Endothelial cell of hepatic sinusoid (primary cell): Measurements from ENCODE around the gene RPIA.
"Not testable (repeated sequence)": the region's sequence is repeated elsewhere in the genome, so short reads cannot be mapped to it uniquely, and the experiment has no call there.

ENCODE experiments used
- in situ Hi-C: cut with HindIII; loops from 2 replicates; pipeline ENCODE4 v1.10.0; 2017; ENCODE audit warnings: low sequenced_read_pairs

RPIA gene

GRCh38 chr2:88765154-88765888, 73.8 kb downstream of the RPIA start:
- in situ Hi-C loops, result no loop called here

DNA sequence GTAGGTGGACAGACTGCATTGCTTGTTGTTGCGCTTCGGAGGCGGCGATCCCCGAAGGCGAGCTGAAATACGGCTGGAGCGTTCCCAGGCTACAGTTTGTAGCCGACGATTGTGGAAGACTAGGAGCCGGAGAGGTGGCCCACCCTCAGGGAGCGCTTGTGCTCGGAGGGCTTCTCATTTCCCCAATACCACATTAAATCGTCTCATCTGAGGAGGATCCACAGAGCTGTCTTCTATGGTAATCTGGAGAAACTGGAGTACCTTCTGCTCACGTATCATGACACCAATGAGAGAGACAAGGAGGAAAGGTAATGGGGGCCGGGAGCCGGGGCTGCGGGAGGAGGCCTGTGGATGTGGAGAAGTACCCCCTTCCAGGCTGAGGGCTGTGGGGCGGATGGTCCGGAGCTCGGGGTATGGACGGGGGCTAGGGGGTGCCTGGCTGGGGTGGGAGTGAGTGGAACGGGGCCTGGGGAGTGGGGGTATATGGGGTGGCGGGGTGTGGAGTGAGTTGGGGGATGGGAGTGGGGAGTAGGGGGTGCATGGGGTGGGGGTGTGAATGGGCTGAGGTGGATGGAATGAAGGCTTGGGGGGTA, 74.5 kb downstream of the RPIA start:
- in situ Hi-C loops, result not testable (repeated sequence)

- in situ Hi-C loops, result no loop called here
Observed at GRCh38 chr2:88770016-88770415, 78.5 kb downstream of the RPIA start.

GRCh38 chr2:88773233-88774028, 82.0 kb downstream of the RPIA start:
- in situ Hi-C loops, result not testable (repeated sequence)

DNA sequence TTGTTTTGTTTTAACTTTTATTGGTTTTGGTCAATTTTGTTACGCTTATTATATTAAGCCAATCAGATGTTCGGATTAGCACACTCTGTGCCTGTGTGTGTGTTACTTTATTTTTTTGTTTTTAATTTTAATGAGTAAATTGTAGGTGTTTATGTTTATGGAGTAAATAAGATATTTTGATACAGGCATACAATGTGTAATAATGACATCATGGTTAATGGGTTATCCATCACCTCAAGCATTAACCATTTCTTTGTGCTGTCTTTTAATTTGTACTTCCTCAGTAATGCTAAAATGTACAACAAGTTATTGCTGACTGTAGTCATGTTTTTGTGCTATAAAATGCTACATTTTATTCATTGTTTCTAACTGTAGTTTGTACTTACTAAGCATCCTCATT, 97.7 kb downstream of the RPIA start:
- in situ Hi-C loops, result not testable (repeated sequence)

DNA sequence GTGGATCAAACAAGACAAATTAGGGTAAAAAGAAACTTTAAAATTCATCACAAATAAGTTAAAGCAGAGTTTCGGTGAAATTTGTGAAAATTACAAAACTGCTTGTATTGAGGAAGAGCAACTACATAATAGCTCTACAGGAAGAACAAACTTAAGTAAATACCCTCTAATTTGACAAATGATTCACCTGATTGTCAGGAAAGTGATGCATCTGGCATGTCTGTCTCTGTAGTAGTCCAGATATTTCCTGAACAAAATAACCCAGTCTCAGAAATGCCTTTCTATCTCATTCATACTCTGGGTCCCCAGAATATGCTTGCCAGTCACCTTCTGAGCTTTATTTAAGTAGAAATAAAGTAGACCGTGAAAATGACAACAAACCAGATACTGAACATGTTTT, 104.5 kb downstream of the RPIA start:
- in situ Hi-C loops, result not testable (repeated sequence)

DNA sequence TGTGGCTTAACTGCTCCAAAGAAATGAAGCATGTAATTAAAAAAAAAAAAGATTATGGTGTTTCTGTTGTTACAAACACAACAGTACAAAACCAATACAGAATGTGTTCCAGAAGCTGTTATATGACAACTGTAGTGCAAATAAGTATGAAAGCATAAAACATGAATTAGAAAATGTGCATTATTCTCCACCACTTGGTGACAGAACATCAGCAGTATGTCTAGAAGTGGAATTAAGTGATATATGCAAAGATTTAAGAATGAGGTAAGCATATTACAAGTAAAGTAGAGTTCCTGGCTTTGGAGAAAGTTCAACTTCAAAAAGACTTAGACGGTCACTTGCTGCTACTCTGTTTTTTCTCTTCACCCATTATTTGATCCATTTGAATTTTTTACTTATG, 105.0 kb downstream of the RPIA start:
- in situ Hi-C loops, result not testable (repeated sequence)

DNA sequence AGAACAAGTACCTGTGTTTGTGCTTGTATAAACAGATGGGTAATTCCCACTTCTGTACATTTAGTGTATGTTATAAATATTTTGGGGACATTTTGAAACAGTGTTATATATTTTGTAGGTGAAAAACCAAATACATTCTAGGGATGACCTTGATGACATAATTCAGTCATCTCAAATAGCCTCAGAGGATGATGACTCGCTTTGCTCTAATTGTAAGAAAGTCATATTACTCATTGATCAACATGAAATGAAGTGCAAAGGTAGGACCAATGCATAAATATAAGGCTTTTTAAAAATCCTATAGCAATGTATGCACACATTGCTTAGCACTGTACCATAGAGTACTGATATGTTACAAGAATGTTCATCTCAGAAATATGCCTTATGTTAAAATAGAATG, 105.7 kb downstream of the RPIA start:
- in situ Hi-C loops, result not testable (repeated sequence)
